Fibroblast of gingiva (primary cell): Measurements from ENCODE around the gene PHLPP2.

Experiments
- DNase-seq: peaks from one replicate; pipeline ENCODE4 v3.0.0-alpha.2; 2011; ENCODE audit warnings: low read depth

PHLPP2 gene

GRCh38 chr16:71669926-71670536 is 54.5 kb downstream of the PHLPP2 start:
- DNase-seq: peak; percentile 5

GRCh38 chr16:71666928-71667707 is 57.4 kb downstream of the PHLPP2 start:
- no peak for DNase-seq

- DNase-seq: no peak
Observed at GRCh38 chr16:71666264-71666663, 58.2 kb downstream of the PHLPP2 start.

- DNase-seq: no peak
Observed at GRCh38 chr16:71659471-71659870, 65.0 kb downstream of the PHLPP2 start.

GRCh38 chr16:71658771-71659170 is 65.7 kb downstream of the PHLPP2 start:
- peak; percentile 76 for DNase-seq

GRCh38 chr16:71649704-71650103 is 74.8 kb downstream of the PHLPP2 start:
- no peak for DNase-seq

GRCh38 chr16:71648921-71649320 is 75.6 kb downstream of the PHLPP2 start:
- DNase-seq: no peak

GRCh38 chr16:71648162-71648561 is 76.3 kb downstream of the PHLPP2 start:
- DNase-seq: no peak

GRCh38 chr16:71647391-71647790 is 77.1 kb downstream of the PHLPP2 start:
- DNase-seq: no peak

- peak; percentile 17 for DNase-seq
Observed at GRCh38 chr16:71645450-71645849, 79.1 kb downstream of the PHLPP2 start.

- DNase-seq: peak; percentile 85
Observed at GRCh38 chr16:71637398-71637797, 87.1 kb downstream of the PHLPP2 start.

GRCh38 chr16:71635632-71636031 is 88.9 kb downstream of the PHLPP2 start:
- no peak for DNase-seq

- DNase-seq: no peak
Observed at GRCh38 chr16:71631776-71632175, 92.7 kb downstream of the PHLPP2 start.

GRCh38 chr16:71630808-71631207 is 93.7 kb downstream of the PHLPP2 start:
- no peak for DNase-seq

GRCh38 chr16:71629278-71630016 is 95.1 kb downstream of the PHLPP2 start:
- no peak for DNase-seq

- DNase-seq: peak; percentile 13
Observed at GRCh38 chr16:71628810-71629209, 95.7 kb downstream of the PHLPP2 start.

- DNase-seq: no peak
Observed at GRCh38 chr16:71627731-71628181, 96.7 kb downstream of the PHLPP2 start.

GRCh38 chr16:71626858-71627213 is 97.7 kb downstream of the PHLPP2 start:
- DNase-seq: no peak

- DNase-seq: no peak
Observed at GRCh38 chr16:71626018-71626857, 98.3 kb downstream of the PHLPP2 start, which contains the start of gene MARVELD3. MARVELD3 (plus strand) TSS chr16:71626184; CDS start chr16:71626230, 46 bp downstream.

GRCh38 chr16:71625113-71625850 is 99.2 kb downstream of the PHLPP2 start:
- DNase-seq: no peak

GRCh38 chr16:71623597-71623996 is 100.9 kb downstream of the PHLPP2 start:
- DNase-seq: no peak
